Measurements from ENCODE around the gene HABP2.

HABP2 gene

GRCh38 chr10:113605268-113605978 lies 52.6 kb downstream of the HABP2 start:
- no peak for DNase-seq (ENCODE audit: low read depth)
- TF ChIP-seq CTCF (IDR thresholded peaks at IDR 0.05; ENCODE audit: low read depth, low read length, missing control alignments), result no peak
- no peak overlapping the region for H3K4me3 ChIP-seq (ENCODE audit: low read depth, low read length)

- DNase-seq (ENCODE audit: low read depth), result no peak
- no peak for TF ChIP-seq CTCF (IDR thresholded peaks at IDR 0.05; ENCODE audit: low read depth, low read length, missing control alignments)
- H3K4me3 ChIP-seq (ENCODE audit: low read depth, low read length), result no peak overlapping the region
Observed at GRCh38 chr10:113609704-113610108, 56.9 kb downstream of the HABP2 start.

- no peak for DNase-seq (ENCODE audit: low read depth)
Observed at GRCh38 chr10:113610631-113611601, 58.1 kb downstream of the HABP2 start.

GRCh38 chr10:113612154-113612553 lies 59.3 kb downstream of the HABP2 start:
- no peak for DNase-seq (ENCODE audit: low read depth)
- TF ChIP-seq CTCF (IDR thresholded peaks at IDR 0.05; ENCODE audit: low read depth, low read length, missing control alignments), result no peak
- H3K4me3 ChIP-seq (ENCODE audit: low read depth, low read length), result no peak overlapping the region

More at GRCh38 chr10:113610631-113611601, 58.1 kb downstream of the HABP2 start:
- no peak overlapping the region for H3K4me3 ChIP-seq (ENCODE audit: low read depth, low read length)
- TF ChIP-seq CTCF (IDR thresholded peaks at IDR 0.05; ENCODE audit: low read depth, low read length, missing control alignments), result no peak

- TF ChIP-seq CTCF (IDR thresholded peaks at IDR 0.05; ENCODE audit: low read depth, low read length, missing control alignments), result no peak
- no peak overlapping the region for H3K4me3 ChIP-seq (ENCODE audit: low read depth, low read length)
- no peak for DNase-seq (ENCODE audit: low read depth)
Observed at GRCh38 chr10:113613427-113613826, 60.6 kb downstream of the HABP2 start.

- no peak overlapping the region for H3K4me3 ChIP-seq (ENCODE audit: low read depth, low read length)
- DNase-seq (ENCODE audit: low read depth), result no peak
- no peak for TF ChIP-seq CTCF (IDR thresholded peaks at IDR 0.05; ENCODE audit: low read depth, low read length, missing control alignments)
Observed at GRCh38 chr10:113613977-113614690, 61.3 kb downstream of the HABP2 start.
